K562 (cell line): Measurements from ENCODE around the gene TP73. TPM values are rescaled to one million over a fixed set of nuclear protein-coding genes. Genes with fewer than 3 reads are reported as not detected.

Experiments used
- ATF1 ChIP-seq, 2 experiments: fragments of 450-650 bp in 1 of 2; IDR thresholded peaks; 2 replicates each; pipeline ENCODE4 v1.6.1; 2016; ENCODE audit warnings: missing compliant biosample characterization in 1 of 2, missing genetic modification characterization in 1 of 2
- FOXJ2 ChIP-seq: fragments of 200-800 bp; sonication (Bioruptor generic); IDR thresholded peaks from 2 replicates; pipeline ENCODE4 v1.6.1; 2016; ENCODE audit warnings: missing genetic modification characterization, missing compliant biosample characterization
- GABPB1 ChIP-seq: sonication (generic); formaldehyde crosslinking; IDR thresholded peaks from 2 replicates; pipeline ENCODE4 v1.8.0; 2022; ENCODE audit warnings: mild to moderate bottlenecking, missing genetic modification reagents
- HDAC2 ChIP-seq: fragments of 450-650 bp; IDR thresholded peaks from 2 replicates; pipeline ENCODE4 v1.6.1; 2016; ENCODE audit warnings: mild to moderate bottlenecking
- JUND ChIP-seq, 2 experiments: IDR thresholded peaks; 2 replicates in 1 of 2; 3 replicates in 1 of 2; pipeline ENCODE4 v1.6.1; 2011; ENCODE audit warnings: borderline replicate concordance in 2 of 2, low read depth in 2 of 2, low read length in 2 of 2, improper control_type of control experiment in 1 of 2, missing biosample characterization in 1 of 2, missing genetic modification characterization in 1 of 2, missing genetic modification reagents in 1 of 2
- MTA2 ChIP-seq: fragments of 450-650 bp; IDR thresholded peaks from 2 replicates; pipeline ENCODE4 v1.6.1; 2016; ENCODE audit warnings: low read depth
- NR4A1 ChIP-seq, 2 experiments: fragments of 250-450 bp in 1 of 2; fragments of 450-650 bp in 1 of 2; sonication (Bioruptor Pico) in 1 of 2; IDR thresholded peaks; 2 replicates each; pipeline versions ENCODE4 v1.4.0 to v1.6.1; 2016 to 2020; ENCODE audit warnings: mild to moderate bottlenecking in 2 of 2, missing compliant biosample characterization in 1 of 2, missing genetic modification characterization in 1 of 2, moderate library complexity in 1 of 2
- THAP12 ChIP-seq: fragments of 250-450 bp; sonication (Bioruptor Pico); IDR thresholded peaks from 2 replicates; pipeline ENCODE4 v1.9.0; 2021; ENCODE audit warnings: mild to moderate bottlenecking, inconsistent platforms
- VEZF1 ChIP-seq: fragments of 200-800 bp; sonication (Bioruptor generic); IDR thresholded peaks from 2 replicates; pipeline ENCODE4 v1.6.1; 2017; ENCODE audit warnings: missing genetic modification characterization, missing compliant biosample characterization
- ZNF512 ChIP-seq: IDR thresholded peaks from 2 replicates; pipeline ENCODE4 v1.6.1; 2016; ENCODE audit warnings: missing genetic modification characterization, missing compliant biosample characterization
- ZNF518B ChIP-seq: fragments of 250-450 bp; sonication (Bioruptor Pico); IDR thresholded peaks from 2 replicates; pipeline ENCODE4 v1.5.0; 2021; ENCODE audit warnings: mild to moderate bottlenecking, moderate library complexity
- polyA plus RNA-seq, 8 experiments: library from polyadenylated mRNA; depleted of rRNA in 4 of 8; stranded (reverse) in 5 of 8; unstranded in 3 of 8; fragments of >200 nt; fragmentation: Nextera tagmentation in 2 of 8; fragmentation: Illumina TruSeq in 1 of 8; extraction: Ambion mirVana in 2 of 8; extraction: Trizol in 1 of 8; gene quantifications; 2 replicates each; pipeline versions ENCODE4 v1.2.1 to v1.2.3, GENCODE V29; 2011 to 2014; ENCODE audit warnings: inconsistent platforms in 1 of 8, missing spikeins in 1 of 8
- total RNA-seq, 7 experiments: library from RNA; depleted of rRNA in 6 of 7; stranded (reverse); fragments of >200 nt in 6 of 7; fragmentation: Illumina TruSeq in 2 of 7; extraction: Trizol in 2 of 7; gene quantifications; 2 replicates each; pipeline versions ENCODE4 v1.2.1 to v1.2.3, GENCODE V29; 2011 to 2021; ENCODE audit warnings: low replicate concordance in 1 of 7
- TF ChIP-seq, protein P1 (sequence below): fragments of 150-350 bp; conservative IDR thresholded peaks from 2 replicates; pipeline ENCODE4 v1.6.1; 2014; ENCODE audit warnings: low read length

Gene TP73
- total and polyA plus RNA-seq, 9 of the 15 experiments (the other 6 are each of a cell fraction or from before 2014, with no cell fraction given), result 0.07 to 1.6 (median 0.40) TPM; not detected in 2

DNA sequence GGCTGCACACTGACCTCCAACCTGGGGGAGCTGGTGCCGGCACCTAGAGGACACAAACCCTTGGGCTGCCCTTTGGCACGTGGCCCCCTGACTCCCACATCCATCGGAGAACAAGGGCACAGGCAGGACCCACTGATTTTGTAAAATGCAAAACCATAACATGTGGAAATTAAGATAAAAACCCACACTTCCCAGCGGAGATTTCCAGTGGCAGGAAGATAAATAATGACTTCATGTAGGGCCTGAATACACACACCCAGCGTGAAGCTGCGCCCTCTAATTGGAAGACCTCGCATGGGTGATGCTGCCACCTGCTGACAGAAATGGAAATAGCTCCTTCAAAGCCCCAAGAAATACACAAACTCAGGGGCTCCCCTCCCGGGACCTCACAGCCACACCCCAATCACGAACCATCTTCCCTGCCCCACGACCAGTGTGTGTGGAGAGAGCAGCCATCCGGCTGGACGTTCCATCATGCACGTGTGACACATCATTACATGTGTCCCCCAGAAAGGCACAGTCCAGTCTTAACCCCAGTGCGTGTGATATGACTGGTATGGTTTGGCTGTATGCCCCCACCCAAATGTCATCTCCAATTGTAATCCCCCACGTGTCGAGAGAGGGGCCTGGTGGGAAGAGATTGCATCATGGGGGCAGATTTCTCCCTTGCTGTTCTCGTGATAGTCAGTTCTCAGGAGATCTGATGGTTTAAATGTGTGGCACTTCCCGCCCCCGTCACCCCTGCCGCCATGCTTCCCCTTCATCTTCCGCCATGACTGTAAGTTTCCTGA, 33.2 kb upstream of the TP73 start (continued):
- TF ChIP-seq, protein P1, sequence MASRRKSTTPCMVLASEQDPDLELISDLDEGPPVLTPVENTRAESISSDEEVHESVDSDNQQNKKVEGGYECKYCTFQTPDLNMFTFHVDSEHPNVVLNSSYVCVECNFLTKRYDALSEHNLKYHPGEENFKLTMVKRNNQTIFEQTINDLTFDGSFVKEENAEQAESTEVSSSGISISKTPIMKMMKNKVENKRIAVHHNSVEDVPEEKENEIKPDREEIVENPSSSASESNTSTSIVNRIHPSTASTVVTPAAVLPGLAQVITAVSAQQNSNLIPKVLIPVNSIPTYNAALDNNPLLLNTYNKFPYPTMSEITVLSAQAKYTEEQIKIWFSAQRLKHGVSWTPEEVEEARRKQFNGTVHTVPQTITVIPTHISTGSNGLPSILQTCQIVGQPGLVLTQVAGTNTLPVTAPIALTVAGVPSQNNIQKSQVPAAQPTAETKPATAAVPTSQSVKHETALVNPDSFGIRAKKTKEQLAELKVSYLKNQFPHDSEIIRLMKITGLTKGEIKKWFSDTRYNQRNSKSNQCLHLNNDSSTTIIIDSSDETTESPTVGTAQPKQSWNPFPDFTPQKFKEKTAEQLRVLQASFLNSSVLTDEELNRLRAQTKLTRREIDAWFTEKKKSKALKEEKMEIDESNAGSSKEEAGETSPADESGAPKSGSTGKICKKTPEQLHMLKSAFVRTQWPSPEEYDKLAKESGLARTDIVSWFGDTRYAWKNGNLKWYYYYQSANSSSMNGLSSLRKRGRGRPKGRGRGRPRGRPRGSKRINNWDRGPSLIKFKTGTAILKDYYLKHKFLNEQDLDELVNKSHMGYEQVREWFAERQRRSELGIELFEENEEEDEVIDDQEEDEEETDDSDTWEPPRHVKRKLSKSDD, result no peak
- TF ChIP-seq JUND (IDR thresholded peaks at IDR 0.05; ENCODE audit: borderline replicate concordance, low read depth, low read length), result peak; percentile 36; the same call in 1 of the 2 replicates
- no peak for TF ChIP-seq JUND (tag; IDR thresholded peaks at IDR 0.05; ENCODE audit: borderline replicate concordance, low read depth, low read length)
- no peak for TF ChIP-seq MTA2
- peak; percentile 67; the same call in 1 of the 2 replicates for TF ChIP-seq HDAC2
- TF ChIP-seq VEZF1, result peak; percentile 61
- no peak for TF ChIP-seq FOXJ2 (tag)
- TF ChIP-seq GABPB1 (CRISPR knock-in tag), result peak; percentile 19; the same call in 1 of the 2 replicates
- no peak for TF ChIP-seq ZNF518B (CRISPR knock-in tag)
- TF ChIP-seq ZNF512 (tag), result no peak
- no peak for TF ChIP-seq THAP12 (CRISPR knock-in tag)
- TF ChIP-seq ATF1 (CRISPR knock-in tag; IDR thresholded peaks at IDR 0.05), result no peak
- TF ChIP-seq ATF1 (tag; IDR thresholded peaks at IDR 0.05), result peak; percentile 33; the same call in 1 of the 2 replicates
- TF ChIP-seq NR4A1 (CRISPR knock-in tag; IDR thresholded peaks at IDR 0.05), result no peak
- 0 out of 2 replicates have a peak, but pooled peaks have one; percentile 22 for TF ChIP-seq NR4A1 (tag; IDR thresholded peaks at IDR 0.05)
